Measurements from ENCODE around the gene KAT8.

The KAT8 gene

DNA sequence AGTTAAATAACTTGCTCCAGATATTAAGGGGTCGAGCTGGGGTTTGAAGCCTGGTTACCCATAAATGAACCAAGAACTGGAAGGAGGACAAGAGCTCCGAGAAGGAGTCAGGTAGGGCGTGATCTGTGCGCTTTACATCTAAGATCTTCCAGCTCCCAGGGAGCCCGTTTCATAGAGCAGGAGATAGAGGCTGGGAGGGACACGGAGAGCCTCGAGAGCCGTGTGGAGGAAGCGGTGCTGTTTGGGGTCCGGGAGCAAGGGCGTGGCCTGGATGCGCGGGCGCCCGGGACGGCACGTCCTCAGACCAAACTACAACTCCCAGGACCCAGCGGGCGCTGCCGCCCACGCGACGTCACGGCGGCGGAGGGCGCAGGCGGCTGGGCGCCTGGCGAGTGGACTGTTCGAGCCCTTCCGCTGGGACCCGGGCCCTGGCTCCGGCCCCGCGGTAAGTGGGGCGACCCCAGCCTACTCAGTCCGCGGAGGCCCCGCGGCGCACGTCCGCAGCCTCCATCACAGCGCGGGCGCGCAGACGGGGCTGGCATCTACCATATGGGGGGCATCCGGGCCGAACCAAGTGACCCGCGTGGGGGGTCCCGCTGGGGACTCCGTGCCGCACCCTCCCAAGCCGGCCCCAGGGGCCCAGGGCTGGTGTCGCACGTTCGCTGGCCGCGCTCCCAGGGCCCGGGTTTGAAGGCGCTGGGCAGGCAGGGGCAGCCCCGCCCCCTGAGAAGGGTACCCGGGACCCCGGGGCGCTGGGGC, 9.2 kb upstream of the KAT8 start, which contains the start of gene BCKDK:
Gene BCKDK, plus strand, starts transcription at position 352 of the 759 bp plus-strand sequence. CDS start 838 bp downstream, outside the sequence.
- DNase-seq (ENCODE audit: low read depth, low spot score), result no peak

DNA sequence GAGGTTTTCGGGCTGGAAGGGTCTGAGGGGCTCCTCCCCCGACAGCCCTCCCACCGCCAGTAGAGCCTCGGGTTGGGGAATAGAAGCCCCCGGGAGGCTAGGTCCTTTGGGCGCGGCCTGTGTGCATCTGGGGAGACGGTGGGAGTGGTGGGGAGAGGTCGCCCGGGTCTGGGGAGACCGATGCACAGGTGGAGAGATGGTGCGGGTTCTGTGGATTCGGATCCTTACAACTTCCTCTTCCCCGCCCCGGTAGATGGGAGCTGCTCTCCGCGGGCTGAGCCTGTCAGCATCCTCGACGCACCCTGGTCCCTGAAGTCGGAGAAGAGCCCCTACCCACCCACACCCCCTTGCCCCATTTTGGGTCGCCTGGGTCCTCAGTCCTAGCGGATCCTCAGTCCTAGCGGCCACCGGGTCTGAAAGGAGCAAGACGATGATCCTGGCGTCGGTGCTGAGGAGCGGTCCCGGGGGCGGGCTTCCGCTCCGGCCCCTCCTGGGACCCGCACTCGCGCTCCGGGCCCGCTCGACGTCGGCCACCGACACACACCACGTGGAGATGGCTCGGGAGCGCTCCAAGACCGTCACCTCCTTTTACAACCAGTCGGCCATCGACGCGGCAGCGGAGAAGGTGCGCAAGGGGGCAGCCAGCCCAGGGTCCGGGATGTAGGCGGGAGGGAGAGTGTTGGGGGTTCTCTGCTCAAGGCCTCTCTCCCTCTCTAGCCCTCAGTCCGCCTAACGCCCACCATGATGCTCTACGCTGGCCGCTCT, 8.5 kb upstream of the KAT8 start:
- DNase-seq (ENCODE audit: low read depth, low spot score), result no peak

- no peak for DNase-seq (ENCODE audit: low read depth, low spot score)
These were observed 7.8 kb upstream of the KAT8 start for GRCh38 chr16:31109622-31110021.

DNA sequence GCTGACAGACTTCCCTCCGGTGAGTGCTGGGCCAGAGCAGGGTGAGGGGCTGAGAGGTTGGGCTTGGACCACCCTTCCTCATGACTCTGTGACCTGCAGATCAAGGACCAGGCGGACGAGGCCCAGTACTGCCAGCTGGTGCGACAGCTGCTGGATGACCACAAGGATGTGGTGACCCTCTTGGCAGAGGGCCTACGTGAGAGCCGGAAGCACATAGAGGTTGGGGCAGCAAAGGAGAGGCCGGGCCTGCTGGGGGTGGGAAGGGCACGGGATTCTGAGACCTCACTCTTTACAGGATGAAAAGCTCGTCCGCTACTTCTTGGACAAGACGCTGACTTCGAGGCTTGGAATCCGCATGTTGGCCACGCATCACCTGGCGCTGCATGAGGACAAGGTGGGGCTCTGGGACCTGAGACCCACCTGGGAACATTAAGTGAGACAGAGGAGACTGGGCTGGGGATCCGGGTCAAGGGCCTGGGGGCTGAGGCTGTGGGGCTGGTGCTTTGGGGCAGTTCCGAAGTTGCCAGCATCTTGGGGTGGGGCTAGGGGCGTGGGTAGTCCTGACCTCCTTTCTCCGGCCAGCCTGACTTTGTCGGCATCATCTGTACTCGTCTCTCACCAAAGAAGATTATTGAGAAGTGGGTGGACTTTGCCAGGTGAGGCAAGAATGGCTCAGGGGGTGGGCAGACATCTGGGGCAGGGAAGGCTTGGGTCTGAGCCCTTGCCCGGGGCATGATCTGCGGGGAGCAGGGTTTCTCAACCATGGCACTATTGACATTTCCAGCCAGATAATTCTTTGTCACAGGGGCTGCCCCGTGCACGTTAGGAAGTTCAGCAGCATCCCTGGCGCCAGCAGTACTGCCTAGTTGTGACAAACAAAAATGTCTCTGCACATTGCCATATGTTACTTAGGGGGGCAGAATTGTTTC, 7.1 kb upstream of the KAT8 start:
- no peak for DNase-seq (ENCODE audit: low read depth, low spot score)

- DNase-seq (ENCODE audit: low read depth, low spot score), result no peak
These were observed 5.5 kb upstream of the KAT8 start for GRCh38 chr16:31111881-31112466.

GRCh38 chr16:31112711-31113110, 4.8 kb upstream of the KAT8 start:
- DNase-seq (ENCODE audit: low read depth, low spot score), result no peak

DNA sequence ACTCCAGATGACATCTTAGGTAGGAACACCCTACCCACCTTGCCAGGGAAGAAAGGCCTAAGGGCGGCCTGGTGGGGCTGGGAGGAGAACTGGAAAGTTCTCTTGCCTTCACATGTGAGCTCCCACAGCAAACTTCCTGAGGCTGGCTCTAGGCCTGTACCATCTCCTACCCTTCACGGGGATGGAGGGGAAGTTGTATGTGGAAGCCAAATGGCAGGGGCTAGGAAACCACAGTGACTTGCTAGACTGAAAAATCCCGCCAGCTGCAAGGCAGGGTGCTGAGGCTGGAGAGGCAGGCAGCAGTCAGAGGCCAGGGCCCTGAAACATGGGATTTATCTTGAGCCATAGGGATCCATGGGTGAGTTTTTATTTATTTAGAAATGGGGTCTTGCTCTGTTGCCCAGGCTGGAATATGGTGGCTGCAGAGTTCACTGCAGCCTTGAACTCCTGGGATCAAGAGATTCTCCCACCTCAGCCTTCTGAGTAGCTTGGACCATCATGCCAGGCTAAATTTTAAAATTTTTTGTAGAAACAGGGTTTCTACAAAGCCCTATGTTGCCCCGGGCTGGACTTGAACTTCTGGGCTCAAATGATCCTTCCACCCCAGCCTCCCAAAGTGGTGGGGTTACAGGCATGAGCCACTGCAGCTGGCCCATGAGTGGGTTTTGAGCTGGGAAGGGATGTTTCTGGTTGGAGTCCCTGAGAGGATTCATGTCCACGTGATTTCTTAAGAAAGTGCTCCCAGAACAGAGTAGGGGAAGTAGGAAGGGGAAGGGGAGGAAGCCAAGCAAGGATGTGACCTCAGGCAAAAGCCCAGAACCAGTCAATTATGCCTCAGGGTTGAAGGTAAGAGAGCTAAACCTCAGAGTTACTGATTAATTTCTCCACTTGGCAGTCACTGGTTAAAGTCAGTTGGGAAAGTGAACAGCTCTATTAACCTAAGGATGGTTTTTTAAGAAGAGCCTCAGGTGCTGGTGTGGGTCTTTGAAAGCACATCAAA, 4.0 kb upstream of the KAT8 start:
- DNase-seq (ENCODE audit: low read depth, low spot score), result no peak

GRCh38 chr16:31114468-31114867, 3.0 kb upstream of the KAT8 start:
- no peak for DNase-seq (ENCODE audit: low read depth, low spot score)

DNA sequence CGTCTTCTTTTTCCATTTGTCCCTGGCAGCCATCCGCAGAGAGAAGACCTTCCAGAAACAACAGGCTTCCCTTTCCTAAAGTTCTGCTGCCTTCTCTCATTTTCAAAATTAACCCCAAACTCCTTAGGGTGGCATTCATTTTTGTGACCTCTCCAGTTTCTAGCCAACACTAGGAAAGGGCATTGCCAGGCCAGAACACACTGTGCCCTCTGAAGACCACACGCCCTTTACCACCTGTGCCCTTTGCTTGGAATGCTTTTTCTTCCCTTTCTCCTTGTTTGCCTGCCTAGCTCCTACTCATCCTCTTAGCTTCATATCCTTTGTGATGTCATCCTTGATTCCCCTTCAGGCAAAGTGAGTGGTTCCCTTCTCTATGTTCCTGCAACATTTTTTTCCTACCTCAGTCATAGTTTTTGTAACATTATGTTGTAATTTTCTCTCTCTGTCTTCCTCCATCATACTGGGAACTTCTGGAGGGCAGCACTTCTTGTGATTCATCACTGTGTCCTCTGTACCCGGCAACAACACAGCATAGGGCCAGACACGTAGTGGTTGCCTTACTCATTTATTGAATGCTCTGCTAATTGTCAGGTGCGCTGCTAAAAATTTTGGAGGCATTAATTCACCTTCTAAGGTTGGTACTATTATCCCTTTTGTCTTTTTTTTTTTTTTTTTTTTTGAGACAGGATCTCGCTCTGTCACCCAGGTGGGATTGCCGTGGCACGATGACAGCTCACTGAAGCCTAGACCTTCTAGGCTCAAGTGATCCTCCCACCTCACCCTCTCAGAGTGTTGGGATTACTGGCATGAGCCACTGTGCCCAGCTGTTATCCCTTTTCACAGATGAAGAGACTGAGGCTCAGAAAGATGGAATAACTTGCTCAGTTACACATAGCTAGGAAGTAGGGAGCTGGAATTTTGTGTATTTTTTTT, 1.0 kb downstream of the KAT8 start:
- DNase-seq (ENCODE audit: low read depth, low spot score), result no peak

GRCh38 chr16:31120129-31120528, 2.7 kb downstream of the KAT8 start:
- DNase-seq (ENCODE audit: low read depth, low spot score), result no peak

DNA sequence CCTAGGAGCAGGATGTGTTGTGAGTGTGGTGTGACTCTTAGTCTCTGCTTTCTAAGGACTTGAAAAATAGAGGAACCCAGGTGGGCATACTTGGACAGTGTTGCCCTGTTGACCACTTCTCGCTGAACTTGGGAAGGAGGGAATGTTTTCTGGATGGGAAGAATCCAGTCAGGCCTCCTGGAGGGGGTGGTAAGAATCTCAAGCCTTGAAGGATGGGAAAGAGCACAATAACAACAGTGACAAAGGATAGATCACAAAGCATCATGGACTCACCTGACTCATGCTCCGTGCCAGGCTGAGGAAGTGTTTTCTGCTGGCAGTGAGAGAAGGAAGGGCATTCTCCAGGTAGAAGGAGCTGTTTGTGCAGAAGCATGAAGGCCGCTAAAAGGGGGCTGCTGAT, 8.4 kb downstream of the KAT8 start:
- DNase-seq (ENCODE audit: low read depth, low spot score), result no peak

DNA sequence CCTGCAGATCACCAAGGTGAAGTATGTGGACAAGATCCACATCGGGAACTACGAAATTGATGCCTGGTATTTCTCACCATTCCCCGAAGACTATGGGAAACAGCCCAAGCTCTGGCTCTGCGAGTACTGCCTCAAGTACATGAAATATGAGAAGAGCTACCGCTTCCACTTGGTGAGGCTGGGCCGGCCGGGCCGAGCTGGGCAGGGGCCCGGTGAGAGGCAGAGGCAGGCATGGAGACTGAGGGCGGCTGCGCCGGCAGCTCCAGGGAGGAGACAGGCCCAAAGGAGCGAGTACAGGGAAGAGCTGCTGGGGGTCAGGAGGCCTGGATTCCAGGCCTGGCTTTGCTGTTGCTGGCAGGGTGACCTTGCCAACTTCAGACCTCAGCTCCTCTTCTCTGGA, 9.7 kb downstream of the KAT8 start:
- DNase-seq (ENCODE audit: low read depth, low spot score), result no peak

GRCh38 chr16:31128711-31129567, 11.5 kb downstream of the KAT8 start:
- DNase-seq (ENCODE audit: low read depth, low spot score), result no peak

DNA sequence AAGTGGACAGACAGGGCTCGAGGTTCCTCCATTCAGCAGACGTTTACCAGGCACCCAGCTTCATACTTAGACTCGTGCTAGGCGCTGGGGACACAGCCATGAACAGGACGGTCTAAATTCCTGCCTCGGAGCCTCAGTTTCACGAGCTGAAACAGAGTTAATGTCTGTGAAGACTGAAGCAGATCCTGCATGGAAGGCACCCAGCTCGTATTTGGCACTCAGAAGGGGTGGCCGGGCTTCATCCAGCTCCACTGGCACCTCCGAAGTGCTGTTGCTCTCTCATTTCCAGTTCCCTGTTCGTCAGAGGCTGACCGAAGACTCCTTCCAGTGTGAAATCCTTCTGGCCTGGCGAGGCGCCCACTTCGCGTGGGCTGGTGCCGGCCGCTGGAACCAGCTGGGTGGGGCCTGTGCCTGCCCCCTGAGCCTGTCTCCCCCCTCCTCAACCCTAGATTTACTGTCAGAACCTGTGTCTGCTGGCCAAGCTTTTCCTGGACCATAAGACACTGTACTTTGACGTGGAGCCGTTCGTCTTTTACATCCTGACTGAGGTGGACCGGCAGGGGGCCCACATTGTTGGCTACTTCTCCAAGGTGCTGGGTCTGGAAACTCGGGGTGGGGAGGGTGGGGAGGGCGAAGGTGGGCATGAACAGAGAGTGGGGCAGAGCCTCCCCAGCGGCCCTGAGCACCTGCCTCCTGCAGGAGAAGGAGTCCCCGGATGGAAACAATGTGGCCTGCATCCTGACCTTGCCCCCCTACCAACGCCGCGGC, 12.3 kb downstream of the KAT8 start:
- DNase-seq (ENCODE audit: low read depth, low spot score), result no peak

DNA sequence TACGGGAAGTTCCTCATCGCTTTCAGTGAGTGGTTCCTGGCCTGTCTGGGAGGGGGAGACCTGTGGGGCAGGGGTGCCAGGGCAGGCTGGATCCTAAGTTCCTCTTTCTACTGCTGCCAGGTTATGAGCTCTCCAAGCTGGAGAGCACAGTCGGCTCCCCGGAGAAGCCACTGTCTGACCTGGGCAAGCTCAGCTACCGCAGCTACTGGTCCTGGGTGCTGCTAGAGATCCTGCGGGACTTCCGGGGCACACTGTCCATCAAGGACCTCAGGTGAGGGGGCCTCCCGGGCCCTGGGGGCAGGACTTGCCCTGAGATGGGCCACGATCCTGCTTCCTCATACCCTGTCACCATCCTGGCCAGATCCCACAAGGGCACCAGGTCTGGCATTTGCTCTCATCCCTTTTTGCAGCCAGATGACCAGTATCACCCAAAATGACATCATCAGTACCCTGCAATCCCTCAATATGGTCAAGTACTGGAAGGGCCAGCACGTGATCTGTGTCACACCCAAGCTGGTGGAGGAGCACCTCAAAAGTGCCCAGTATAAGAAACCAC, 12.9 kb downstream of the KAT8 start:
- DNase-seq (ENCODE audit: low read depth, low spot score), result no peak

GRCh38 chr16:31130899-31131298, 13.4 kb downstream of the KAT8 start:
- DNase-seq (ENCODE audit: low read depth, low spot score), result no peak

GRCh38 chr16:31131416-31131815, 14.0 kb downstream of the KAT8 start:
- DNase-seq (ENCODE audit: low read depth, low spot score), result no peak
